ENCODE measurements around the gene RAD18. TPM values are rescaled to one million over a fixed set of nuclear protein-coding genes. Genes with fewer than 3 reads are reported as not detected.
A peak's percentile ranks its signal among the peaks of the same experiment; 100 is the strongest.

Gene RAD18
- polyA plus RNA-seq, 3 donors = 1.9 to 6.9 (median 5.1) TPM

DNA sequence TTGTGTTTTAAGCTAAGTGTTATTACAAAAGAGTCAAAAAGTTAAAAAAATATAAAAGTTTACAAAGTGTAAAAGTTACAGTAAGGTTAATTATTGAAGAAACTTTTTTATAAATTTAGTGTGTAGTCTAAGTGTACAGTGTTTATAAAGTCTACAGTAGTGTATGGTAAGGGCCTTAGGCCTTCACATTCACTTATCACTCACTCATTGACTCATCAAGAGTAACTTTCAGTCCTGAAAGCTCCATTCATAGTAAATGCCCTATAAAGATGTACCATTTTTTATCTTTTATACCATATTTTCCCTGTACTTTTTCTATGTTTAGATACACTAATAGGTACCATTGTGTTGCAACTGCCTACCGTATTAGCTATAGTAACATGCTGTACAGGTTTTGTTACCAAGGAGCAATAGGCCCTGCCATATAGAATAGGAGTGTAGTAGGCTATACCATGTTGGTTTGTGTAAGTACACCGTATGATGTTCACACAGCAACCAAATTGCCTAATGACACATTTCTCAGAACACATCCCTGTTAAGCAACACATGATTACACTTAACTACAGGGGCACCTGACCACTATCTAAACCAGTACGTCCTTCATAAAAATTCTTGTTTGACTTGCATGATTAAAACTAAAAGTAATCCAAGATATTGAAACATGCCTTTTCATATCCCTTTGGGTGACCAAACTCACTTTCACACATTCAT, 17.2 kb downstream of the RAD18 start:
- no CpG with 5 or more reads among the region's 3 CpGs for WGBS (ENCODE audit: insufficient coverage)
- Mint-ChIP-seq H3K4me3 (no peak overlapping the region), H3K36me3 (peaks cover 48 to 50% of the 10 kb centered on the region in 2 donors), H3K4me1 (no peaks in the 10 kb centered on the region), H3K27me3 (ENCODE audit: low read depth in 3 of 3) (peaks cover 0 to 2% (median 0%) of the 10 kb centered on the region in 3 donors), H3K9me3 (peaks cover 0 to 12% (median 9%) of the 10 kb centered on the region in 7 donors), H3K27ac (no peak overlapping the region)
- Histone ChIP-seq H3K79me2 (ENCODE audit: insufficient read depth, low read length) (peaks cover 10% of the 10 kb centered on the region), H4K20me1 (ENCODE audit: insufficient read depth, low read length) (no peaks in the 10 kb centered on the region), H3K4me3 (replicated peaks in 1 of 3; ENCODE audit: low read depth in 2 of 3, low read length in 3 of 3) (no peak overlapping the region), H3K36me3 (replicated peaks in 1 of 2; ENCODE audit: control insufficient read depth in 1 of 2, insufficient read depth in 2 of 2, low read length in 2 of 2) (peaks cover 15 to 65% of the 10 kb centered on the region in 2 donors), H3K9ac (ENCODE audit: insufficient read depth, low read length, poor library complexity, severe bottlenecking) (no peak overlapping the region), H3K27me3 (ENCODE audit: control insufficient read depth in 2 of 2, insufficient read depth in 2 of 2, low read length in 2 of 2) (no peaks in the 10 kb centered on the region), H3K27ac (ENCODE audit: low read depth in 1 of 2, low read length in 2 of 2) (no peak overlapping the region), H3K4me1 (ENCODE audit: control insufficient read depth in 1 of 2, insufficient read depth in 2 of 2, low read length in 2 of 2) (no peaks in the 10 kb centered on the region), H3K9me3 (replicated peaks in 1 of 2; ENCODE audit: control insufficient read depth in 1 of 2, insufficient read depth in 1 of 2, low read length in 2 of 2) (no peaks in the 10 kb centered on the region), H3K4me2 (replicated peaks; ENCODE audit: extremely low read depth, low read length, poor library complexity, severe bottlenecking) (no peak overlapping the region), H2AFZ (ENCODE audit: insufficient read depth, low read depth, low read length, poor library complexity, severe bottlenecking) (no peak overlapping the region)
- no peak for DNase-seq
- intact Hi-C loops (cut with micrococcal nuclease) = no loop called here
- TF ChIP-seq CTCF (IDR thresholded peaks at IDR 0.05) = no peak

DNA sequence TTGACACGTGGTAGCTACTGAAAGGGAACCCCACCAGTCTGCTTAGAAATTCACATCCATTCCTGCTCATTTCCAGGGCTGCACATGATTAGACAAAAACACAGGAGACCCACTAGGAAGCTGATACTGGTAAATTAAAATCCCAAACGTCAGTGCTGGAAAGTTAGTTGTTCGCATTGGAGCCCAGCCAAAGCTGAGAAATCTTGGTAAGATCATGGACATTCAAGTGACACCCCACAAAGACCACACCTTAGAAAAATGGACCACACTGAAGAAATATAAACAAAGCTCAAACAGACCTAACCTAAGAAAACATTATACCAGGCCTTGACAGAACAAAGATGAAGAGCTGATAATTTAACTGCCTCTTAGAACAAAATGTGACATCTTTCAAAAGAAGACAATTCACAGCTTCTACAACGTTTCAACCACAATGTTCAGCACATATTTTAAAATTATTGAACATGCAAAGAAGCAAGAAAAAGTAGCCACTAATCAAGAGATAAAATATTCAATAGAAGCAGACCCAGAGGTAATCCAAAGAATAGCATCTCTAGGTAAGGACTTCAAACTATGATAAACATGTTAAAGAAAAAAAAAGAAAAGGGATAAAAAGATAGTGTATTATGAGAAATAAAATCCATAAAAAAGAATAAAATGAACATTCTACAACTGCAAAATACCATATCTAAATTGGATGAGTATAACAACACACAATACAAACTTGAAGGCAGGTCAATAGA, 20.4 kb downstream of the RAD18 start:
- WGBS (ENCODE audit: insufficient coverage) = 100% methylated on average over 2 of the region's 4 CpGs
- Histone ChIP-seq H4K20me1 (ENCODE audit: insufficient read depth, low read length) (no peaks in the 10 kb centered on the region), H3K4me3 (replicated peaks in 1 of 3; ENCODE audit: low read depth in 2 of 3, low read length in 3 of 3) (no peak overlapping the region), H3K9ac (ENCODE audit: insufficient read depth, low read length, poor library complexity, severe bottlenecking) (no peak overlapping the region), H3K9me3 (replicated peaks in 1 of 2; ENCODE audit: control insufficient read depth in 1 of 2, insufficient read depth in 1 of 2, low read length in 2 of 2) (no peaks in the 10 kb centered on the region), H3K27me3 (ENCODE audit: control insufficient read depth in 2 of 2, insufficient read depth in 2 of 2, low read length in 2 of 2) (no peaks in the 10 kb centered on the region), H3K79me2 (ENCODE audit: insufficient read depth, low read length) (no peaks in the 10 kb centered on the region), H3K4me1 (ENCODE audit: control insufficient read depth in 1 of 2, insufficient read depth in 2 of 2, low read length in 2 of 2) (no peaks in the 10 kb centered on the region), H2AFZ (ENCODE audit: insufficient read depth, low read depth, low read length, poor library complexity, severe bottlenecking) (no peak overlapping the region), H3K4me2 (replicated peaks; ENCODE audit: extremely low read depth, low read length, poor library complexity, severe bottlenecking) (no peak overlapping the region), H3K36me3 (replicated peaks in 1 of 2; ENCODE audit: control insufficient read depth in 1 of 2, insufficient read depth in 2 of 2, low read length in 2 of 2) (peaks cover 25 to 87% of the 10 kb centered on the region in 2 donors), H3K27ac (ENCODE audit: low read depth in 1 of 2, low read length in 2 of 2) (no peak overlapping the region)
- no peak for TF ChIP-seq CTCF (IDR thresholded peaks at IDR 0.05)
- Mint-ChIP-seq H3K36me3 (peaks cover 67 to 68% of the 10 kb centered on the region in 2 donors), H3K4me1 (no peaks in the 10 kb centered on the region), H3K9me3 (peaks cover 0 to 12% (median 8%) of the 10 kb centered on the region in 7 donors), H3K27ac (peak overlapping the region in 1 of 7 donors; percentile 28), H3K27me3 (ENCODE audit: low read depth in 3 of 3) (peaks cover 0 to 2% (median 0%) of the 10 kb centered on the region in 3 donors), H3K4me3 (no peak overlapping the region)
- intact Hi-C loops (cut with micrococcal nuclease) = no loop called here
- no peak for DNase-seq

Data from CD14-positive monocyte (primary cell).